ENCODE measurements around the gene NFU1.
"Not testable (repeated sequence)": the region's sequence is repeated elsewhere in the genome, so short reads cannot be mapped to it uniquely, and the experiment has no call there.

The NFU1 gene

GRCh38 chr2:69450735-69451416 is 13.6 kb upstream of the NFU1 start:
- no peak for DNase-seq (ENCODE audit: low read depth in 1 of 2, low spot score in 1 of 2)

DNA sequence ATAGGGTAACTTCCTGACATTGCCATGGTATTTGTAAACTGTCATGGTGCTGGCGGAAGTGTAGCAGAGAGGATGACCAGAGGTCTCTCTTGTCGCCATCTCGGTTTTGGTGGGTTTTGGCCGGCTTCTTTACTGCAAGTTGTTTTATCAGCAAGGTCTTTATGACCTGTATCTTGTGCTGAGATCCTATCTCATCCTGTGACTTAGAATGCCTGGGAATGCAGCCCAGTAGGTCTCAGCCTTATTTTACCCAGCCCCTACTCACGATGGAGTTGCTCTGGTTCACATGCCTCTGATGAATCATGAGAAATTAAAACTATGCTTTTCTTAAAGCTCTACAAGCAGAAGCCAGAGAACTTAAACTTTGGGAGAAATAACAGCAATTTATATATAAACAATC is 12.7 kb upstream of the NFU1 start:
- DNase-seq (ENCODE audit: low read depth in 1 of 2, low spot score in 1 of 2): no peak

DNA sequence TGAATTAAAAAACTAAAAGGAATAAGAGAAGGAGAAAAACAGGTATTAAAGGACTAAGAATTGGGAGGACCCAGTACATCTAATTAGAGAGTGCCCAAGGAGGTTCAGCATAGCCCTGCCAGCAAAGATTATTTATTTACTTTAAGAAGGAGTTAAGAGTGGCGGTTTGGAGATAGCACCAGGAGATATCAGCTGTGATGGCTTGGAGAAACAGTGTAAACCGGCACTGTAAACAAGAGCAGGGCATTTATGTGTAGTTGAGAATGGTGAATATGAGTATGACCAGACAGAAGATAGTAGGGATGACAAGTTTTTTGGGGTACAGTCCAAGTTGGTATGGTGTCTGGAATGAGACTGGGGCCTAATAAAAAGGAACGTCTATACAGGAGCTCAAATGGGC is 6.4 kb upstream of the NFU1 start:
- not testable (repeated sequence) for DNase-seq (ENCODE audit: low read depth in 1 of 2, low spot score in 1 of 2)

- not testable (repeated sequence) for DNase-seq (ENCODE audit: low read depth in 1 of 2, low spot score in 1 of 2)
These were observed 2.3 kb upstream of the NFU1 start for GRCh38 chr2:69439499-69439898.

GRCh38 chr2:69438580-69438979 is 1.3 kb upstream of the NFU1 start:
- DNase-seq (ENCODE audit: low read depth in 1 of 2, low spot score in 1 of 2): no peak

DNA sequence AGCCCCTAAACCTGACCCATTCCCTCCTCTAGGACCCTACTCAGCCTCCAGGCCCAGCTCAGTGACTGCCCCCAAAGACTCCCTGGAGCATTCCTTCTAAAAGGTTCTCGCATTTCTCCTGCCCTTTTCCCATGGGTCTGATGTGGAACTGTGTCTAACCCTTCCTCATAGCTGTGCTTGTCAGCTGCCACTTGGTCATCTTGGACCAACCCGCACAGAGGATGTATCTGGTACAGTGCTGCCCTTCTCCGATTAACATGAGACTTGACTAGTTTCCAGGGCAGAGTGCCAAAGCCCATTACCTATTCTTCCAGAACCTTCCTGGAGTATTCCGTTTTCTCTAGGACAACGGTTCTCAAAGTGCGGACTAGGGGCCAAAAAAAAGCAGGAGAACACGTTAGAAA is 518 bp upstream of the NFU1 start:
- DNase-seq (ENCODE audit: low read depth in 1 of 2, low spot score in 1 of 2): no peak

DNA sequence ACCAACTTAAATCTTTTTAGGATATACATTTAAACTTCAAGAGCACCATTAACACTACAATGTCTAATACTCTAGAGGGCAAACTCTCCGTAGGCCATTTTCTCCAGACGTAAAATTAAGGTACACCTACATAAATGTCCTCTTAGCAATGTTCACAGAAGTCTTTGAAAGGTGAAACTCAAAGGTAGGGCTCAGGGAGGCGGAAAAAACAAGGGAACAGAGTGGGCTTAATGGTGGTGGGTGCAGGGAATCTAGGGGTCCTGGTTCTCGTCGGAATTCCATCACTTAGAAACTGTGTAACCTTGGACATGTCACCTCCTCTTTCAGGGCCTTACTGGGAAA is 668 bp downstream of the NFU1 start:
- no peak for DNase-seq (ENCODE audit: low read depth in 1 of 2, low spot score in 1 of 2)

- DNase-seq (ENCODE audit: low read depth in 1 of 2, low spot score in 1 of 2): no peak
These were observed 2.5 kb downstream of the NFU1 start for GRCh38 chr2:69434753-69435152.

DNA sequence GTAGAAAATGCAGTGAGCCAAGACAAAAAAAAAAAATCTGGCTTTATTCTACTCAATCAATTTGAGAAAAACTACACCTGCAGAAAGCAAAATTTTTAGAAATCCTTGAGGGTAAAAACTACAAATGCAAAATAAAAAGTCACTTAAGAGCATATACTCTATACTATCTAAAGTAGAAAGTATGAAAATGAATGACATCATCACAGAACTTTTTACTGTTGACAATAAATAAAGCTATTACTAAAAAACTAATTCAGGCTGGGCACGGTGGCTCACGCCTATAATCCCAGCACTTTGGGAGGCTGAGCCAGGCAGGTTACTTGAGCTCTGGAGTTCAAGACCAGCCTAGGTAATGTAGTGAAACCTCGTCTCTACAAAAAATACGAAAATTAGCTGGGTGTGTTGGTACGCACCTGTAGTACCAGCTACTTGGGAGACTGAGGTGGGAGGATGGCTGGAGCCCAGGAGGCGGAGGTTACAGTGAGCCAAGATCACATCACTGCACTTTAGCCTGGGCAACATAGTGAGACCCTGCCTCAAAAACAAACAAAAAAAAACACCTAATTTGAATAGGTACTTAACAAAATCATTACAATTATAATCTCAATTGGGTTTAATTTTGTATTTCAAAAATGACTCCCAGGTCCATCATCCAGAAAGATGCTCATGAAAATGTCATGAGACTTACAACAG is 7.6 kb downstream of the NFU1 start:
- DNase-seq (ENCODE audit: low read depth in 1 of 2, low spot score in 1 of 2): no peak

DNA sequence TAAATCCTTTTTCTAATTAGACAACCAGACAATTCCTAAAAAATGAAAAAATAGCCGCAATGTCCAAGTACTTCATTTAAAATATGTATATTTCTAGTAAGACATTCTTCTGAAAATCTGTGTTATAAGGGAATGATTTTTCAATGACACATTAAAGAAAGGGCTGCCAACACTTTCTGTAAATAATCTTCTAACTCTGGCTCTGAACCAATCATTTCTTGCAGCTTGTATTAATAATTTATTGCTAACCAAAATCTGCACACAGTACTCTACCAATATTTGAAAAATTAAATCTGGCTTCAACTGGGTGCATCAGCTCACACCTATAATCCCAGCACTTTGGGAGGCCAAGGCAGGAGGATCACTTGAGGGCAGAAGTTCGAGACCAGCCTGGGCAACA is 8.3 kb downstream of the NFU1 start:
- DNase-seq (ENCODE audit: low read depth in 1 of 2, low spot score in 1 of 2): no peak

DNA sequence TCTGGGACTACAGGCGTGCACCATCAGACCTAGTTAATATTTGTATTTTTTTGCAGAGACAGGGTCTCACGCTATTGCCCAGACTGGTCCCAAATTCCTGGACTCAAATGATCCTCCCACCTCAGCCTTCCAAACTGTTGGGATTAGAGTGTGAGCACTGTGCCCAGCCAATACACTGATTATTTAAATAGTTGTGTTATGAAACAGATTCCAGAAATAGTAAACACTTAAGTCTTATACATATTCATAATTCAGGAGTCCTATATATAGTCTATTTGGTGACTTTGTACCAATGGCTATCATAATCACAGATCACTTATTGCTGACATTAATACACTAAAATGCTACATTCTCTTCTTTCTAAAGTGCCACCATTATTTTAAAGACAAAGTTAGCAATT is 12.8 kb downstream of the NFU1 start:
- DNase-seq (ENCODE audit: low read depth in 1 of 2, low spot score in 1 of 2): no peak

DNA sequence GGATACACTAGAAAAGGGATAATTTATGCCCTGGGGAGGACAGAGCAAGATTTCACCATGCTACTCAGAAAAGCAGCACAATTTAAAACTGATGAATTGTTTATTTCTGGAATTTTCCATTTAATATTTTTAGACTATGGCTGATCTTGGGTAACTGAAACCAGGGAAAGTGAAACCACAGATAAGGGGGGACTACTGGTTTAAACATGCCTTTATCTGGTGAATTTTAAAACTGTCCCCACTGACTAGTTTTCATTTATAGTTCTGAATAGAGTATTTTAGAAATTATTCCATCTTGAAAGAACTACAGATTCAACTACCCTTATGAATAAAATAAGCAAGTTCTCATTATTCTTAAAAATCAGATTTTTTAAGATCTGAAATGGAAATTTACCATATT is 15.0 kb downstream of the NFU1 start:
- DNase-seq (ENCODE audit: low read depth in 1 of 2, low spot score in 1 of 2): no peak

DNA sequence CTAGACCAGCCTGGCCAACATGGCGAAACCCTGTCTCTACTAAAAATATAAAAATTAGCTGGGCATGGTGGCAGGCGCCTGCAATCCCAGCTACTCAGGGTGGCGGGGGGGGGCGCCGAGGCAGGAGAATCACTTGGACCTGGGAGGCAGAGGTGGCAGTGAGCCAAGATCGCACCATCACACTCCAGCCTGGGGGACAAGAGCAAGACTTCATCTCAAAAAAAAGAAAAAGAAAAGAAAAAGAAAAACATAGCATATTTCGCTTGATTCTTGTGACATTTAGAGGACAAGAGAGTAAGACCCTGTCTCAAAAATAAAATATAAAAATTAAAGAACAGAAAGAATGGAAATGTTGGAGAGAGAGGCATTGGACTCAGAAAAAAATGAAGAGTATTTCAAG is 18.1 kb downstream of the NFU1 start:
- DNase-seq (ENCODE audit: low read depth in 1 of 2, low spot score in 1 of 2): not testable (repeated sequence)

GRCh38 chr2:69416147-69416546 is 21.1 kb downstream of the NFU1 start:
- no peak for DNase-seq (ENCODE audit: low read depth in 1 of 2, low spot score in 1 of 2)

DNA sequence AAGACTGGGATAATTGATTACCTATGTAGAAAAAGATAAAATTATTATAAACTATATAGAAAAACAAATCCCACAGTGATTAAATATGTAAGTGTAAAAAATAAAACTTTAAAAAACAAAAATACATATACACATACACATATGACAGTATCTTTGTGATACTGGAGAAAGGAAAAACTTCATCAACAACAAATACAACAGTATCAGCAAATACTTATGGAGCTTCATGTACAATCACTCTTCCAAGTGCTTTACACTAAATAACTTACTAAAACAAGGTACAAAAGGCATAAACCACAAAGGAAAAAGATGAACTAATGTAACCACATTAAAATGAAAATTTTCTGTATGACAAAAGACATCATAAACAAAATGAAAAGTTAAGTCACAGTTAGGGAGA is 26.1 kb downstream of the NFU1 start:
- no peak for DNase-seq (ENCODE audit: low read depth in 1 of 2, low spot score in 1 of 2)

GRCh38 chr2:69405306-69405705 is 31.9 kb downstream of the NFU1 start:
- no peak for DNase-seq (ENCODE audit: low read depth in 1 of 2, low spot score in 1 of 2)

DNA sequence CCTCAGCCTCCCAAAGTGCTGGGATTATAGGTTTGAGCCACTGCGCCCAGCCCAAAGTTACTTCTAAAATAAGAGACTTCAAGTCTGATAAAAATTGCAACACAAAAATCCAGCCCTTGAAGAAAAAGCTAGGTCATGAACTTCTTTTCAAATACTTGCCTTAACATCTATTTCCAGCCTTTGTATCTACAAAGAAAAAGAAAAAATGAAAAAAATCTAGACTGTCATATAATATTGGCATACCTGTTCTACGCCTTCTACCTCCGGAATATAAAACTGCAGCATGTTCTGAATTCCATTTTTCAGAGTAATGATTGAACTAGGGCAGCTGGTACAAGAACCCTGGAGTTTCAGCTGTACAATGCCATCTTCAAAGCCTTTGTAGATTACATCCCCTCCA is 37.1 kb downstream of the NFU1 start:
- DNase-seq (ENCODE audit: low read depth in 1 of 2, low spot score in 1 of 2): no peak

- DNase-seq (ENCODE audit: low read depth in 1 of 2, low spot score in 1 of 2): no peak
These were observed 40.0 kb downstream of the NFU1 start for GRCh38 chr2:69397234-69397633.

DNA sequence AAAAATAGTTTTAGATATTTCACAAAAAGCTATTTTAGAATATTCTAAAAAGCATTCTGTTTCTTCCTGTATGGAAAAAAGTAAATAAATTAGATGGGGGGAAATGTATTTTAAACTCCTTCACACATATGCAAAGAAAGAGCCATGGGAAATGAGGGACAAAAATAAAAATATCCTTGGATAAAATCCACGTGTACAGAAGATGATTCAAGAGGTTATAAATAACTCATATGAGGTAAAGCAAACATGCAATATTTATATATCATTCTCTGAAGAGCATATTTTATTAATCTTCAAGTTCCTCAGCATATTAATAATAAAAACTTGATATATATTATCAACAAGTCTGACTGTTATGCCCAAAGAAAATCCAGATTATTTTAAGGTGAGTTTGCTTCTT is 41.4 kb downstream of the NFU1 start:
- no peak for DNase-seq (ENCODE audit: low read depth in 1 of 2, low spot score in 1 of 2)

DNA sequence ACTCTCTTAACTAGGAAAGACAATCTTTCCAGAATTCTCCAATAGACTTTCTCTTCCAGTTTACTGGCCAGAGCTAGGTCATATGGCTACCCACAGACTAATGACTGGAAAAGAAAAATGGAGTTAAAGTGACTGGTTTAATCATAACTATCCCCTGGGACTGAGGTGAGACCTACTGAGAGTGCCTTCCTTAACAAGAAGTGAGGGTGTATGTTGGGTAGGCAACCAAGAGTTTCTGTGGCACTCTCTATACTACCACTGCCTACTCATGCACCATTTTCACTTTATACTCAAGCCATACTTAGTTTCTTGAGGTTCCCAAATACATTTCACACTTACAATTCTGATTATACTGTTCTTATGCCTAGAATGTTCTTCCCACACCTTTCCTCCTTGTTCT is 43.3 kb downstream of the NFU1 start:
- DNase-seq (ENCODE audit: low read depth in 1 of 2, low spot score in 1 of 2): no peak

DNA sequence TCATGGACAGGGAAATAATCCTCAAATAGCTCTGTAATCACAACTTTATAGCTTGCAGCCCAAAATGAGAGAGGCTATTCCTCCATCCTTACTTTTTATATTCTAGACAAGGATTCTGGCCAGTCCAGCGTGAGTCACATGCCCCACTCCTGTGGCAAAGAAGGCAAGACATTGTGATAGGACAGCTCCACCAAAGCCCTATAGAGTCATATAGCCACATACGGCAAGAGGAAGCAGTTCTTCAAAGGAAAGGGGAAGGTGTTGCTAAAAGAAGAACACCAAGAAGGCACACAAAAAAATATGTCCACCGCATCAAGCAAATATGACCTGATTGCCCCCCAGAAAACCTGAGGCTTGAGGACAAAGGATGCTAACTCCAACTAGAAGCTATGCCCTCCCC is 46.8 kb downstream of the NFU1 start:
- no peak for DNase-seq (ENCODE audit: low read depth in 1 of 2, low spot score in 1 of 2)

DNA sequence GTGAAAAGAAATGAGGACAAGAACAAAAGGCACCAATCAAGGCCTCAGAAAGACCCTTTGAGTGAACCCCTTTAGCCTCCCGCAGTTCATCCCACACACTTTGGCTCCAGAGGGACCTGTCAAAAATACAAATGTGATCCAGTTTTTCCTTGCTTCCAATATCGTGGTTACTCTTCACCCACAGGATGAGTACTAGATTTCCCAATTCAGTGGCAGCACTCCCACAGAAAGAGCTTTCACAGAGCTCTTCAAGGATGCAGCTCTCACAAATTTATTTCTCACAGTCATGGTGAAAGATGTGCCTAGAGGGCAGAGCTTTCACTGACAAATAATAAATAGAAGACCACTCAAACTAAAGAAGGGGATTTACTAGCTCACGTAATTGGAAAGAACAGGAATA is 47.2 kb downstream of the NFU1 start:
- DNase-seq (ENCODE audit: low read depth in 1 of 2, low spot score in 1 of 2): no peak

- no peak for DNase-seq (ENCODE audit: low read depth in 1 of 2, low spot score in 1 of 2)
These were observed 48.0 kb downstream of the NFU1 start for GRCh38 chr2:69389271-69389670.
